CD1c-positive myeloid dendritic cell (primary cell): Measurements from ENCODE around the gene ASCC1.

Source experiments
- DNase-seq: peaks from one replicate; pipeline ENCODE4 v3.0.0-alpha.2; 2016; ENCODE audit errors: extremely low spot score

ASCC1 gene

DNA sequence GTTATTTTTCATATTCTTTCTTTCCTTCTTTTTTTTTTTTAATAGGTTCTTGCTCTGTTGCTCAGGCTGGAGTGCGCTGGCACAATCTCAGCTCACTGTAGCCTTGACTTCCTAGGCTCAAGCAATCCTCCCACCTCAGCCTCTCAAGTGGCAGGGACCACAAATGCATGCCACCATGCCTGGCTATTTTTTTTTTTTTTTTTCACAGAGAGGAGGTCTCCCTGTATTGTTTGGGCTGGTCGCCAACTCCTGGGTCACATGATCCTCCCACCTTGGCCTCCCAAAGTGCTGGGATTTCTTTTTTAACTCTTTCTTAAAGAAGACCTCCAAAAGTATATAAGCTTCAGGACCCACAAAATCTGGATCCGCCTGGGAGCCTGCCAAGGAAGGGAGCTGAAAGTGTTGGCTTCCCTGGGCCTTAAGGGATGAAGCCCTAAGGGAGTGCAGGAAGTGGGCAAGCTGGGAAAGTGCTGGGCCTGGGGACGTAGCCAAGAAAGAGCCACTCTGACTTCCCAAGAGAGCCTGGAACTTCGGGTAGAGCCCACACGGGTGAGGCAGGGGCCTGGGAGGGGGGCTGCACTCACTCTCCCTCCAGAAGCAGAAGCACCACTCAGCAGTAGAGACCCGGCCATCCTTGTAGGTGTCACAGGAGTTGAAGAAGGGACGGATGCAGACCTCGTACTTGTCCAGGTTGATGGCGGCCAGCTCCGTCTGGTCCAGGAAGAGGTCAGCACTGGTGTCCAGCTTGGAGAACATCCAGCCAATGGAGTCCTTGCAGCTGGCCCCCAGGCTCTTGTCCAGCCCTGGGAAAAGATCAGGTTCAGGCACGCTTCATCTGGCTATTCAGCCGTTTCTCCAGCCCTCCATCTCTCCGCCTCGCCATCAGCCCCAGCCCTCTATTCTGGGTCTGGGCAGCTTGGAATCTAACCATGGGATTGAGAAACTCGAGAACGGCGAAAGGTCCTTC is 149.5 kb downstream of the ASCC1 start:
- DNase-seq = no peak

DNA sequence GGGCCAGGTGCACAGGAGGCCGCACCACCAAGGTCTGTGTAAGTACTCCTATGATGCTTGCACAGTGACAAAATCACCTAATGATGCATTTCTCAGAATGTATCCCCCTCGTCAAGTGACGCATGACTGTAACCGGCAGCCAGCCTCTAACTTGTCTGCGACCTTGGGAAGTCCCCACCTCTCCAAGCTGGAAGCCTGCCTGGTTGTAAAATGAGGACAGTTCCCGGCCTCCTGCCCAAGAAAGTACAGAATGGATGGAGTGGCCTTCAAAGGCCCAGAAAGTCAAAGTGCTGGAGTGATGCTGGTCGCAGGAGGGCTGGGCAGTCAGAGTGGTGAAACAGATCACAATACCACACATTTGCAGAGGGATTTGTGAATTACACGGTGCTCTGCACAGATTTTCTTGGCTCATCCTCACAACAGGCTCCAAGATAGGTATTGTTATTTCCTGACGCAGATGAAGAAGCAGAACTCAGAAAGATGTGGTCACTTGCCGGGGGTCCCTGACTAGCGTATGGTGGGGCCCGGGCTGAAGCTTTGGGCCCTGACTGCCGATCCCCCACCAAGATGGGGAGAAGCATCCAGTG is 150.5 kb downstream of the ASCC1 start:
- no peak for DNase-seq

DNA sequence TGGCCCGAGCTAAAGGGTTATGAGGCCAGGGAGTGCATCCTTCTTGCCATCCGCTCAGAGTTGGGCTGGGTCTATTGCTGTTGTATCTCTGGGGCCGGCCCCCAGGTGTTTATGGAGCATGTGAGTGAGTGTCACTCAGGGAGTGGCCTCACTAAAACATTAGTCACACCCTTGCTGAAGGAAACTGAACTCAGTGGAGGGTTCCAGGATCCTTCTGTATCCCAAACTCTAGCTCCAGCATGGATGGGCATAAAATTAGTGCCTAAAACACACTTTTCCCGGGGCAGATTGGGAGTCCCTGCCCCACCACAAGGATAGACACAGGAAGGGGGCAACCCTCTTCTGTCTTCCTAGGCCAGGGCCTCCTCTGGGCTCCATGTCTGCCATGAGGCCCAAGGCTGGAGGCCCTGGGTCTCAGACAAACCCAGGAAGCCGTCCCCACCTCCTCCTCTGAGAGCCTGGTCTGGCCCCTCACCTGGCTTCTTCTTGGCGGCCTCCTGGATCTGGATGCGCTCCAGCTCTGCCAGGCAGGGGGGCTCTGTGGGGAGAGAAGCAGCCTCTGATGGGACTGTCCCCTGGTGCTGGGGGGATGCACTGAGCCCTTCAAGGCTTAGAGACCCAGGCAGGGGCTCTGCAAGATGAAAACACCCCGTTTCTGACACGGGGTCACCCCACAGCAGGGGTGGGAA is 152.2 kb downstream of the ASCC1 start:
- no peak for DNase-seq

DNA sequence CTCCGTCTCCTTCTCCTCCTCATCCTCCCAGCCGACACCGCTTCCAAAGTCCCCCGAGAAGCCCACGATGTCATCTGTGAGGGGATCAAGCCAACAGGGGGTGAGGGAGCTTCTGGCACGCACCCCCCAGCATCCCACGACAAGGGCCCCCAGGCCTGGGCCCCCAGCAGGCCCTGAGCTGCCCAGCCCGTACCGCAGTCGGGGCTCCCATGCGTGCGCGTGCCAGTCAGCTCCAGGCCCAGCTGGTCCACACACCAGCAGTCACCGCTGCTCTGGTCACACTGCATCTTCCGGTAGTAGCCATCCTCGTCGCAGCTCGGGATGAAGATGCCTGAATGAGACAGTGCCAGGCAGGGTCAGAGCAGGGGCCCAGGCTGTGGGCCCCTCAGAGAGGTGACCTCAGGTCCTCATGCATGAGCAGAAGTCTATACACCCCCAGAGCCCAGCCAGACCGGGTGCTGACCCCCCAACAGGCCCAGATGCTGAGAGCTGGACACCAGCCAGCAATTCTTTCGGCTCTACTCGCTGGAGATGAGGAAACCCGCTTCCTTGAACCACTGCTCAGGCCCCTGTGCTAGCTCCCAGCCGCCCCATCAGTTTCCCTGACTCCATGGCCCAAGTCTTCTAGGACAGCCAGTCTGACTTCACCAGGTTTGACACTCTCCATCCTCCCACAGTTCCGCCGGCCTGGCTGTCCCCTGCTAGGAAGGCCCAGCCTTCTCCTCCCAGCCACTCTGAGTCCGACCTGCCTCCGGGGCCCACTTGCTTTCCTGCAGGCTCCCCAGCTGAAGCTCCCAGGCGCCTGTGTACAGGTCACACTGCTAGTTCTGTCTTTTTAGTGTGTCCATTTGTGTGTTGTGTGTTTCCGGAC is 153.0 kb downstream of the ASCC1 start:
- DNase-seq = no peak

DNA sequence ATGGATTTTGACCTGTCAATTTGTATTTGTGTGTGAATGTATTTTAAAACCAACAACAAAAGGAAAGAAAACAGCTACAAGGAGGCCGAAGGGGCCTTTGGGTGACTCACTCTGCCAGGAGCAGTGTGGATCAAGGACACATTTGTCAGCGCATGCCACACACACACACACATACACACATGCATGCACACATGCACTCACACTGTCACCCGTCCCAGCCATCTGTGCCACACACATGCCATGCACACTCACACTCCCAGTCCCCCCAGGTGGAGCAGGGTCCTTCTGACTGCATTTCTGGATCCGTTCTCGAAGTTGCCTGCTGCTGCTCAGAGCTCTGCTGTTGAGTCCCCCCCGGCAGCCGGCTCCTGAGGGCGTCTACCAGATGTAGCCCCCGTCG is 153.7 kb downstream of the ASCC1 start:
- DNase-seq = no peak

DNA sequence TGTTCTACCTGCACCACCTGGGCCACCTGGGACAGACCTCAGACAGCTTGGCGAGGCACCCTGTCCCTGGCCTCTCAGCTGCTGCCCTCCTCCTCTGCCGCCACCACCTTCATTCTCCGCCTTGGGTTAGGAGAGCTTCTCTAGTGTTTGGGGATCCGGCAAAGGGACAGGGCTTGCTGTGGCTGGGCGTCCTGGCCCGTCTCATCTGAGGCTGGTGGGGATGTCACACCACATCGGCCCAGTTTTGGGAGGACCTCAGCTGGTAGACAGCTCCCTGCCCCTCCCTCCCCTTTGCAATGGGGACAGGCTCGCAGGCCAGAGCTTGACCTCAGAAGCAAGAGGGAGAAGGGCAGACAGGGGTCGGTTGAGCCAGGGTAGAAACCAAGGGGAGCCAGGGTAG is 154.1 kb downstream of the ASCC1 start:
- DNase-seq = no peak

DNA sequence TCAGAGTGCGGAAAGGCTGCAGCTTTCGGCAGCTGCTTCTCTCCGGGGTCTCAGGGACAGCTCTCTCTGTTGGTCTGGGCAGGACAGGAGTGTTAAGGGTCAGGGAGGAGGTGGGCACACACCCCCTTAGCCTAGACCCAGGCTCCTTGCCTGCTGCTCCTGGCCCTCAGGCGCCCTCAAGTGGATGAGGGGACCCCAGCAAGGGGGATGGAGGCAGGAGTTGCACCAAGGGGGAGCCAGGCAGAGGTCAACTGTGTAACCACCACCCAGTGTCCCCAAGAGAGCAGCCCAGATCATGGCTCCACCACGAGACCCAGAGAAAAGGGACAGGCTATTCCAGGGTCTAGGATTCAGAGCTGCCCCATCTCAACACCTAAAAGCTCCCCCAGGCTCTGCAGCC is 154.6 kb downstream of the ASCC1 start:
- no peak for DNase-seq

DNA sequence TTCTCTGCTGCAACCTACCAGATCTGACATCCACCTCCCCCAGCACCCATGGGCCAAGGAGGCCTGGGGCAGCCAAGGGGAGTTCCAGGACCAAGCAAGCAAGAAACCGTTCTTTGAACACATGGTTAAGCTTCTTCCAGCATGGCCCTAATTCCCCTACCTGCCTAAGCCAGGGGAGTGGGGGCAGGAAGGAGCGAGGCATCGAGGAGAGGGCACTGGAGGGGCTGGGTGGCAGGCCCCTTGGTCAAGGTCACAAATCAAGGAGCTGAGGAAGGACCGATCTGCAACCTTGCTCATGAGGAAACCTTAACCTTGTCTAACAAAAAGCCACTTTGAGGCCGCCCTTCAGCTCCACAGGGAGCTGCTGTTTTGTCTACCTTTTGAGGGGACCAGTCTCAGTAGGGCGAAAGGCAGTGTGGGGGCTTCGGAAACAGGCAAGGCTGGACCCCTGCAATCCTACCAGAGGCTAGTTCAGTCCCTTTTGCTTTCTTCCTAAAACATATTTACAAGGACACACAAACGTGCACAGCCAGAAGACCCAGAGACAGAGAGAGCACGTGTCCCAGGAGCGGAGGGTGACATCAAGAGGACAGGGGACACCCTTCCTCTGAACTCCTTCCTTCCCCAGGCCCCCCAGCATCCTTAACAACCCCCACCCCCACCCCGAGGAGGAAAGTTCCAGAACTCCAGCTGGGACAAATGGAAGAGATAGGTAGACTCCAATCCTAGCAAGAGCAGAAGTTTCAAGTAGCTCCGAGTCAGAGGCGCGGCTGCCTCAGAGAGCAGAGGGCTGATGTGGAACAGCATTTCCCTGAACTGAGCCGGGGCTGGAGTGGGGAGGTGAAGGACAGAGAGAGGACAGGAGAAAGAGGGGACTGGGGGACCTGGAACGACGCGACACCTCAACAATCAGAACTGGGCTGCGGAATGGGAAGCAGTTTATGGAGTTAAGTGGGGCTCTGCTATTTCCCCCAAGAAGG is 155.9 kb downstream of the ASCC1 start:
- no peak for DNase-seq

DNA sequence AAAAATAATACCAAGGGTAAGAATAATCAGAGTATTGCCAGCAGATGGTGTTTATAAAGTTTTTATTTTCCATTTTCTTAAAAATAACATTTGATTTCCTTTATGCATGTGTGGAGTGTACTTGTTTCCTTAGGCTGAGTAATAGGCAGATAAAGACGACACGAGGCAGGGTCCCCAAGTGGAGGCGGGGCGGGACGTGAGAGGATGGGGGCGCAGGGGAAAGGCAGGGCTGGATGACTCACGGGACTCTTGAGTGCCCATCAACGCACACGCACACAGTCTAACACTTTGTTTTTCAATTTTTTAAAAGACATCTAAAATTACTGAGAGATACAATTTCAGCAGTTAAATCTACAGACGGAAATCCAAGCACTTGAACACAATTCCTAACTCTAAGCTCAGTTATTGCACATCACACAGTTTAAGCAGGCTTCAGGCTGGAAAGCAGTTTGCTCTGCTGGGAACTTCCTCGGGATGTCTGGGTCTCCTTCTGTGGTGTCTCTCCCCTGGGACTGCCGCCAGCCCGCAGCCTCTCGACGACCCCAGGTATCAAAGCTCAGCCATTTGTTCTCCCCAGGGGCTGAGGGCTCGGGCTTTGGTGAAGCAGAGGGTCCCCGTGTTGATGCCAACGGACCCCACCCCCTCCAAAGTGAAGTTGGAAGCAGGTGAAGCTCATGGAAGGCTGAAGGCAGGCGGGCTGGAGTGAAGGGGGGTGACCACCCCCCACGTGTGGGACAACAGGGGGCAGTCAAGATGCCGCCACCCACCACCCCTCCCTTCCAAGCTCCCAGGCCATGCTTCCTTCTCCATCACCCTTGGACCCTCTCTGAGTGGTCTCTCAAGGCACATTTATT is 156.9 kb downstream of the ASCC1 start:
- DNase-seq = no peak

DNA sequence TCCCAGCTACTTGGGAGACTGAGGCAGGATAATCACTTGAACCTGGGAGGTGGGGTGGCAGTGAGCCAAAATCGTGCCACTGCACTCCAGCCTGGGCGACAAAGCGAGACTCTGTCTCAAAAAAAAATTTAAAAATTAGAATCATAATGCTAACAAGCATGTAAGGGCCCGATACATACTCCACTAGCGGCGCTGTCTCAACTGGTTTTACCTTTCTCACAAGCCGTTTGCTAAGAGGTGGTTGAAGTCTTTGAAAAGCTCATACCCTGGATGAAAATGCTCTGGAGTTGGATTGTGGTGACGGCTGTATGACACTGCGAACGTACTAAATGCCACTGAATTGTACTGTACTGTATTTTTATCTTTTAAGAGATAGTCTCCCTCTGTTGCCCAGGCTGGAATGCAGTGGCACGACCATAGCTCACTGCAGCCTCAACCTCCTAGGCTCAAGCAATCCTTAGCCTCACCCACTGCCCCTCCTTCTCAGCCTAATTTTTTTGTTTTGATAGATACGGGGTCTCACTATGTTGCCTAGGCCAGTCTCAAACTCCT is 157.7 kb downstream of the ASCC1 start:
- DNase-seq = no peak

DNA sequence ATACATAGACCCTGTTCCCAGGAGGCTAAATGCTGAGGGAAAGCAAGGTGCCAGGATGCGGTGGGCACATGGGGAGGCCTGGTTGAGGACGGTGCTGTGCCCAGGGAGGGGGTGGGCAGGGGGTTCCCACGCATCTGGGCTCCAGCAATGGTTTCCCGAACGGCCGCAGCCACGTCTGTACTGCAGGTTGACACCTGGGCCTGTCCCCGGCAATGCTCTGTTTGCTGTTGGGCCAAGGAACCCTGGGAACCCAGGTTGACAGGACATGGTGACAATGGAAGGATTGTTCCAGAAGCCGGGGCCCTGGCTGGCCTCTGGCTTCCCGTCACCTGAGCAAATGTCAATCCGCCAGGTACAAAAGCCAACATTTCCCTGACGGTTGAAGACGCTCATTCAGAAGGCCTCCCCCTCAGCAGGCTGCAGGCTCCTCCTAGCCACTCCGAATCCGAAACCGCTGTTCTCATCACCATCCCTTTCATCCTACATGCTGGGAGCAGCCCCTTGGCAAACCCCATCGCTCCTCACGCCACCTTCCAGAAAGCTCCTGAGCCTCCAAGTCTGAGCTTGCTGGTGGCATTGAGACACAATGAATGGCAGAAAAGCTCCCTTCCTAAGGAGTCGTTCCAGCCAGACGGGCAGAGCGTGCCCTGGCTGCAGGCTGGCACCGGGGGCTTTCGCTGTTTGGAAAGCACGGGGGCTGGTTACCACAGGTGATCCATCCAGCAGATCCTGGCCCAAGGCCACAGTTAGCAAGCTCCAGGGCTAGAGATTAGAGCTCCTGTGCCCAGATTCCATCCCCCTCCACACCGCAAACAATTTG is 158.9 kb downstream of the ASCC1 start:
- no peak for DNase-seq

DNA sequence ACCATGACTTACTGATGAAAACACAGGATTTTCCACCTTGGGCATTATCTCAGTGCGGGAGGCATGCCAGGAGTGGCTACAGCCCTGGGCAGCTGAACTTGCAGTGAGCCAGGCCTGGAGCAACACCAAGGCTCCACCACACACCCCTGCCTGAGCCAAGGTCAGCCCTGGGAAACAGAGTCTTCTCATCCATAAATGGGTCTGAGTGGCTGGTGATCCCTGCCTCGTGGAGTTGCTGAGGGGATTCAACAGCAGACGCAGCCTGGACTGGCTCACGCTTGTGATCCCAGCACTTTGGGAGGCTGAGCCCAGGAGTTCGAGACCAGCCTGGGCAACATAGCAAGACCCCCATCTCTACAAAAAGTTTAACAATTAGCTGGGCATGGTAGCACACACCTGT is 160.0 kb downstream of the ASCC1 start:
- DNase-seq = no peak

DNA sequence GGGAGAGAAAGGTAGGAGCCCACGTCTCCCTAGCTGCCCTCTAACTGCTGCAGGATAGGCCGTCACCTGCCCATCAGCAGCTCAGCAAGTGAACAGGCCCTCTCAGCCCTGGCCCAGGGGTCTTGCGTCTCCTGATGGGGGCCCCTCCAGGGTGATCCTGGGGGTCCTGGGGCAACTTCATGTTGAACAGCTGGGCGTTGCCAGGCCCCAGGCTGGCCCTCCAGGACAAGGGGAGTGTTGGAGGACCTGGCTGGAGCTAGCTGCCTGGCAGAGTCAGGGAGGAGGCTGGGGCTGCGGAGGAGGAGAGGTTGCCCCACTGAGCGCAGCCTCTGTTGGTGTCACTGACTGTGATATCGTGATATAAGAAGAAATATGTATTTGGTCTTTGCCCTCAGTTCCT is 162.4 kb downstream of the ASCC1 start:
- no peak for DNase-seq

DNA sequence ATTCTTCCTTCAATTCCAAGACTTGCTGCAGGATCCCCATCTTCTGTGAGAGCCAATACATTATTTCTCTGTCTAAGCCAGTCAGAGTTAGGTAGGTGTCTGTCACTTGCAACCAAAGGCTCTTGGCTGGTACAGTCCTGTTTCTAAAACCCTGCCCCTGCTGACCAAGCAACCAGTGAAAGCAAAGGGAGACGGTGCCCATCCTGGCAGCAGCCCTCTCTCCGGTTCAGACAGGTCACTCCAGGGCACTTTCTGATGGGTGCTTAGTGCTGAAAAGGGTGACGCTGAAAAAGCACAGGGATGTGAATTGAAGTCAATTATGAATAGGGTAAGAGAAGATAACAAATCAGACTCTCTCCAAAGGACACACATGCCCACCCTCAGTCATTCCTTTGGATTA is 165.2 kb downstream of the ASCC1 start:
- no peak for DNase-seq

DNA sequence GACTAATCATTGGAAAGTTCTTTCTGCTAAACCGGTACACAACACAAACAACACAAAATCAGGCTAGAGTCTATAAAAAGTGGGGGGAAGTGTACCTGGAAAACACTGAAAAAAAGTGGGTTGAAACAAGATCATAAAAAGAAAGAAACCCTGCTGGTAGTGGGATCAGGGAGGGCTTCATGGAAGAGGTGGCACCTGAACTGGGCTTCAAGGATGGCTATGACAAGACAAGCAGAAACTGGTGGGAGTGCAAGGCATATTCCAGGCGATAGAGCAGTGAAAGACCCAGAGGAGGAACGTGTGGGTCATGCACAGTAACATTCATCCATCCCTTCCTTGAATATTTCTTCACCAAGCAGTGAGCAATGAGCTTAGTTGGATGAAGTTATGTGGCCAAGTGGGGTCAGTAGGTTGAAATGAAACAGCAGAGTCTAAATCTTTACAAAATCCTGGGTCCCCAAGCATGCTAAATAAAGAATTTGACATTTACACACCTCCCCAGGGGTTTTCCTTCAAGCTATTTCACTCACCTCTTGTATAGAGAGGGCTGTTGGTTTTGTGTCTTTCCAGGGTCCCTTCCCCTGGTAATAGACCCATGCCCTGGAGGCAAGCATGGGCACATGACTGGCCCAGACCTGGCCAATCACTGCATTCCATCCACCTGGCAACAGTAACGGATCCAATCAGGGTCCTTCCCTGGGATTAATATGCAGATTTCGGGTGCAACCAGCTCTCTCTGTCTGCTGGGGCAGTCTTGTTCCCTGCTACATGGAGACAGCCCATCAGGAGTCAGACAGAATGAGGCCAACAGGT is 165.9 kb downstream of the ASCC1 start:
- DNase-seq = no peak

DNA sequence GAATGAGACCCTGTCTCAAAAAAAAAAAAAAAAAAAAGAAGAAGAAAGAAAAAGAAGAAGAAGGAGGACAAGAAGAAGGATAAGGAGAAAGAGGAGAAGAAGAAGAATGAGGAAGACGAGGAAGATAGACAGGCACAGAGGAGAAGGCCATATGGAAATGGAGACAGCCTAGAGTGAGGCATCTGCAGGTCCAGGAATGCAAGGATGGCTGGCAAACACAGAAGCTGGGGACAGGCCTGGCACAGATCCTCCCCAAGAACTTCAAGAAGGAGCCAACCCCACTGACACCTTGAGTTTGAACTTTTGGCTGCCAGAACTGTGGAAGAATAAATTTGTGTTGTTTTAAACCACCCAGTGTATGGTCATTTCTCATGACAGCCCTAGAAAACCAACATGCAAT is 166.6 kb downstream of the ASCC1 start:
- DNase-seq = no peak

DNA sequence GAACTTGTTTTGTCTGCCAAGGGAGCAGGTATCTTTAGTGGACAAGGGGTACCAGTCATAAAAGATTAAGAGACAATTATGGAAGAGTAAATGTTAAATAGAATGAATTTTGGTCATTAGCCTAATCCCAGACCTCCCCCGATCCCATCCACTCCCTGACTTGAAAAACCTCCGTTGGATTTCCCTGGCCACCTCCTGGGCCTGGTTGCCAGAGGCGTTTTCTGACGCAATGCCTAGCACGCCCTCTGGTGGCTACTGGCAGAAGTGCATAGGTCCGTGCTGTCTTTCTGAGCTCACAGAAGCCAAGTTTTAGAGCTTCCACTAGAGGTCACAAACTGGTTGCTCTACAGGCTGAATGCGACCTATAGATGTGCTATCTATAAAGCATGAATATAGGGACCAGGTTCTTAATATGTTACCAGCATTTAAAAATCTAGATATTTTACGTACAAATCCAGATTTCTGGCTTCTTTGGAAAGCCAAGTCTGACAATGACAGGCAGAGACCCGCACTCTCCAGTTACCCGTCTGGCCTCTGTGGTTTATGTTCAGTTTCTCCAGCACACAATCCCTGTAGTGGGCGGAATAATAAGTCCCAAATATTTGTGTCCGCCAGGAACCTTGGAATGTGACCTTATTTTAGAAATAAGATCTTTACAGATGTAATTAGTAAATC is 167.5 kb downstream of the ASCC1 start:
- DNase-seq = peak; percentile 92
